DOHH2 (cell line): ENCODE results near the gene DYNLT1.
"Not testable (repeated sequence)": the region's sequence is repeated elsewhere in the genome, so short reads cannot be mapped to it uniquely, and the experiment has no call there.

Experiments
- H3F3A ChIP-seq: fragments of 200-600 bp; sonication (generic), shearing (Covaris generic); 2 replicates; pipeline ENCODE4 v1.6.0; 2016; ENCODE audit warnings: antibody characterized with exemption, mild to moderate bottlenecking; ENCODE audit not compliant: control insufficient read depth, insufficient read depth
- H3K27ac ChIP-seq: fragments of 200-600 bp; sonication (generic); 2 replicates; pipeline ENCODE4 v1.5.1; 2014; ENCODE audit warnings: low read depth, mild to moderate bottlenecking, low read length, moderate library complexity
- H3K27me3 ChIP-seq: fragments of 200-600 bp; sonication (generic); 2 replicates; pipeline ENCODE4 v1.6.1; 2014; ENCODE audit warnings: mild to moderate bottlenecking, low read length, mixed read lengths; ENCODE audit not compliant: control insufficient read depth
- H3K36me3 ChIP-seq: fragments of 200-600 bp; sonication (generic); 2 replicates; pipeline ENCODE4 v1.6.1; 2014; ENCODE audit warnings: mild to moderate bottlenecking, low read length, moderate library complexity, mixed read lengths; ENCODE audit not compliant: control insufficient read depth
- H3K4me1 ChIP-seq: fragments of 200-600 bp; sonication (generic); 2 replicates; pipeline ENCODE4 v1.6.1; 2014; ENCODE audit warnings: mild to moderate bottlenecking, low read length, mixed read lengths; ENCODE audit not compliant: control insufficient read depth
- H3K4me2 ChIP-seq: fragments of 200-600 bp; sonication (generic); 2 replicates; pipeline ENCODE4 v1.6.0; 2014; ENCODE audit warnings: mild to moderate bottlenecking, low read length, moderate library complexity
- H3K4me3 ChIP-seq: fragments of 200-600 bp; sonication (generic); 2 replicates; pipeline ENCODE4 v1.5.1; 2014; ENCODE audit warnings: mild to moderate bottlenecking, low read length, mixed read lengths
- H3K79me2 ChIP-seq: fragments of 200-600 bp; sonication (generic); 2 replicates; pipeline ENCODE4 v1.6.1; 2014; ENCODE audit warnings: mild to moderate bottlenecking, low read length, mixed read lengths; ENCODE audit not compliant: control insufficient read depth
- H3K9me2 ChIP-seq: fragments of 200-600 bp; sonication (generic); replicated peaks from 2 replicates; pipeline ENCODE4 v1.6.1; 2014; ENCODE audit warnings: mild to moderate bottlenecking, low read length, mixed read lengths; ENCODE audit not compliant: control insufficient read depth
- H3K9me3 ChIP-seq: fragments of 200-600 bp; sonication (generic); 2 replicates; pipeline ENCODE4 v1.6.1; 2014; ENCODE audit warnings: antibody characterized with exemption, low read length, mixed read lengths; ENCODE audit not compliant: control insufficient read depth, insufficient read depth
- H4K20me1 ChIP-seq: fragments of 200-600 bp; sonication (generic); 2 replicates; pipeline ENCODE4 v1.6.0; 2014; ENCODE audit warnings: low read depth, mild to moderate bottlenecking, antibody characterized with exemption, low read length, moderate library complexity; ENCODE audit not compliant: control insufficient read depth, insufficient read depth
- EZH2phosphoT487 ChIP-seq: fragments of 200-600 bp; sonication (generic); IDR thresholded peaks from 2 replicates; pipeline ENCODE4 v1.6.1; 2017; ENCODE audit warnings: borderline replicate concordance, mild to moderate bottlenecking, antibody characterized with exemption, low read length, moderate library complexity, mixed read lengths
- TF ChIP-seq, protein P1 (sequence below): fragments of 200-600 bp; sonication (generic); IDR thresholded peaks from one replicate; pipeline ENCODE4 v1.5.1; 2014; ENCODE audit warnings: antibody characterized with exemption, mild to moderate bottlenecking, low read depth, low read length; ENCODE audit not compliant: poor library complexity, severe bottlenecking

Gene DYNLT1

DNA sequence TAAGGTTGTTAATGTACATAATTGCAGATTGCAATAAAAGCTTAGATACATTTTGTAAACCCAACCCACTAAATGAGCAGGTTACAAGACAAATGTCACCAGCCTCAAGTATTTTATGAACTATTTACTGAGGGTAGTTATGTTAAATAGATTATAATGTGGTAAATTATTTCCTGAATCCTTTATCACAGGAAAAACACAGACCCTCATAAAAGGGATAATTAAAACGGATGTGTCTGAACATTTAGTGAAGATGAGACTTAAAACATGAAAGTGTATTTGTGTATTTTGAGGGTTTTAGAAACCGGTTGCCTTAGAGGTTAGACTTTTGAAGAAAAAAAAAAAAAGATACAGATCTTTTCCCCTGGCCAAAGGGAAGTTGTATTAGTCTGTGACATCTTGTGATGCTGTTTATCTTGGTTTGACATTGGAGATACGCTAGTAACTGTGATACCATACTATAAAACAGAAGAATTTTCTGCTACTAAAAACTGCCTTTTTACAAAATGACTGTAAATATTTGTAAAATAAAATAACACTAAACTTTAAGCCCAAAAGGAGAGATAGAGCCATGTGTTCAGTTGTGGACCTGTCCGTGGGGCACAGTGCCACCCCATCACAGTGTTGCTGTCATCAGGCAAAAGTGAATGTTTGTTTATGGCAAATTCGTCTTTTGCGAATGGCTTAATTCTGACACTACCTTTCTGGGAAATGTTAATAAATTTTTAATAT lies 9.7 kb downstream of the DYNLT1 start:
- H3K36me3 ChIP-seq = peaks cover 45% of the 10 kb centered on the region
- no peak overlapping the region for H3K4me3 ChIP-seq
- no peaks in the 10 kb centered on the region for H3K4me1 ChIP-seq
- no peaks in the 10 kb centered on the region for H3K9me3 ChIP-seq
- no peaks in the 10 kb centered on the region for H3K79me2 ChIP-seq
- no peak overlapping the region for H3K27ac ChIP-seq
- no peak for TF ChIP-seq EZH2phosphoT487
- no peaks in the 10 kb centered on the region for H4K20me1 ChIP-seq
- no peaks in the 10 kb centered on the region for H3K27me3 ChIP-seq
- H3F3A ChIP-seq = peaks cover 7% of the 10 kb centered on the region; the same call in 1 of the 2 replicates
- no peaks in the 10 kb centered on the region for H3K9me2 ChIP-seq
- no peak overlapping the region for H3K4me2 ChIP-seq

GRCh38 chr6:158633127-158633526 lies 11.4 kb downstream of the DYNLT1 start:
- Histone ChIP-seq H3K27me3 (no peaks in the 10 kb centered on the region), H3K4me3 (no peak overlapping the region), H3K79me2 (no peaks in the 10 kb centered on the region), H3K9me2 (no peaks in the 10 kb centered on the region), H4K20me1 (no peaks in the 10 kb centered on the region), H3K4me1 (no peaks in the 10 kb centered on the region), H3K4me2 (no peak overlapping the region), H3K27ac (no peak overlapping the region), H3K36me3 (peaks cover 45% of the 10 kb centered on the region), H3K9me3 (no peaks in the 10 kb centered on the region), H3F3A (peaks cover 7% of the 10 kb centered on the region; the same call in 1 of the 2 replicates)
- TF ChIP-seq, protein P1, sequence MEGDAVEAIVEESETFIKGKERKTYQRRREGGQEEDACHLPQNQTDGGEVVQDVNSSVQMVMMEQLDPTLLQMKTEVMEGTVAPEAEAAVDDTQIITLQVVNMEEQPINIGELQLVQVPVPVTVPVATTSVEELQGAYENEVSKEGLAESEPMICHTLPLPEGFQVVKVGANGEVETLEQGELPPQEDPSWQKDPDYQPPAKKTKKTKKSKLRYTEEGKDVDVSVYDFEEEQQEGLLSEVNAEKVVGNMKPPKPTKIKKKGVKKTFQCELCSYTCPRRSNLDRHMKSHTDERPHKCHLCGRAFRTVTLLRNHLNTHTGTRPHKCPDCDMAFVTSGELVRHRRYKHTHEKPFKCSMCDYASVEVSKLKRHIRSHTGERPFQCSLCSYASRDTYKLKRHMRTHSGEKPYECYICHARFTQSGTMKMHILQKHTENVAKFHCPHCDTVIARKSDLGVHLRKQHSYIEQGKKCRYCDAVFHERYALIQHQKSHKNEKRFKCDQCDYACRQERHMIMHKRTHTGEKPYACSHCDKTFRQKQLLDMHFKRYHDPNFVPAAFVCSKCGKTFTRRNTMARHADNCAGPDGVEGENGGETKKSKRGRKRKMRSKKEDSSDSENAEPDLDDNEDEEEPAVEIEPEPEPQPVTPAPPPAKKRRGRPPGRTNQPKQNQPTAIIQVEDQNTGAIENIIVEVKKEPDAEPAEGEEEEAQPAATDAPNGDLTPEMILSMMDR = no peak
- TF ChIP-seq EZH2phosphoT487 = no peak

DNA sequence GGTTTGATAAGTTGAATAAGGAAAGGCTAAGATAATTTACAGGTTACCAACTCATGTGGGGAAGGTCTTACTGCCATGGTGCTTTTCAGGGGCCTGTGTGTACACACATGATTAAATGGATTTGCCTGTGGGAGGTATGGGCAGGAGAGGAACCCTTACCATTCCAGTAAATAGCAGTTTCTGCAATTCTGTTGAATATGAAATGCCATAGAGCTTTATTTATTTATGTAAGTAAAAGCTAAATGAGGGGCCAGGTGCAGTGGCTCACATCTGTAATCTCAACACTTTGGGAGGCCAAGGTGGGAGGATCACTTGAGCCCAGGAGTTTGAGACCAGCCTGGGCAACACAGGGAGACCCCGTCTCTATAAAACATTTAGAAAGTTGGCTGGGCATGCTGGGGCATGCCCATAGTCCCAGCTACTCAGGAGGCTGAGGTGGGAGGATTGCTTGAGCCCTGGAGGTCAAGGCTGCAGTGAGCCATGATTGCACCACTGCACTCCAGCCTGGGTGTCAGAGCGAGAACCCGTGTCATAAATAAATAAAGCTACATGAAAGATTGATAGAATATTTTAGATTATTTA lies 11.9 kb downstream of the DYNLT1 start:
- H3K4me3 ChIP-seq, H3K9me3 ChIP-seq, H3K9me2 ChIP-seq, H3K27ac ChIP-seq, H4K20me1 ChIP-seq, H3K79me2 ChIP-seq, H3F3A ChIP-seq, H3K4me2 ChIP-seq, H3K27me3 ChIP-seq, H3K4me1 ChIP-seq: not testable (repeated sequence)
- peaks cover 44% of the 10 kb centered on the region for H3K36me3 ChIP-seq

- Histone ChIP-seq H3K9me2 (no peaks in the 10 kb centered on the region), H3K27me3 (no peaks in the 10 kb centered on the region), H3K4me3 (no peak overlapping the region), H3F3A (0 out of 2 replicates have a peak, but pooled peaks cover 4% of the 10 kb centered on the region), H3K79me2 (no peaks in the 10 kb centered on the region), H3K4me1 (no peaks in the 10 kb centered on the region), H3K27ac (no peak overlapping the region), H4K20me1 (no peaks in the 10 kb centered on the region), H3K4me2 (no peak overlapping the region), H3K9me3 (no peaks in the 10 kb centered on the region), H3K36me3 (peaks cover 37% of the 10 kb centered on the region)
- TF ChIP-seq, protein P1 = no peak
- TF ChIP-seq EZH2phosphoT487 = no peak
Observed at GRCh38 chr6:158631678-158632537, 12.6 kb downstream of the DYNLT1 start.
